Activated T-cell treated with anti-CD3 and anti-CD28 coated beads, Interleukin-2, amount 50 U/mL, for 4 hours (primary cell): ENCODE measurements around the gene VEGFB. TPM values are rescaled to one million over a fixed set of nuclear protein-coding genes. Genes with fewer than 3 reads are reported as not detected.

Experiments
- ATAC-seq, 2 donors: fragments of 200-7000 bp; cut with Tn5 transposase; one replicate each; pipeline ENCODE4 v1.10.0; 2021
- DNase-seq: peaks from one replicate; pipeline ENCODE4 v3.0.0-alpha.2; 2020
- H3K27me3 Mint-ChIP-seq: one replicate; pipeline ENCODE4 v1.8.0; 2021; ENCODE audit warnings: low read depth, mixed read lengths
- H3K36me3 Mint-ChIP-seq: one replicate; pipeline ENCODE4 v1.8.0; 2022; ENCODE audit warnings: mixed read lengths; ENCODE audit not compliant: insufficient read depth
- H3K4me1 Mint-ChIP-seq: one replicate; pipeline ENCODE4 v1.8.0; 2021; ENCODE audit warnings: low read depth, mixed read lengths
- H3K4me3 Mint-ChIP-seq: one replicate; pipeline ENCODE4 v1.8.0; 2021; ENCODE audit warnings: mild to moderate bottlenecking, moderate library complexity, mixed read lengths
- H3K9me3 Mint-ChIP-seq: one replicate; pipeline ENCODE4 v1.8.0; 2021; ENCODE audit warnings: mixed read lengths
- total RNA-seq, 3 donors: library from RNA; stranded (reverse); gene quantifications; one replicate each; pipeline ENCODE4 v1.2.1, GENCODE V29; 2021

The VEGFB gene
- total RNA-seq, 3 donors from 2014 or later: 41.5 to 75.6 (median 53.2) TPM

- H3K36me3 Mint-ChIP-seq: peaks cover 2% of the 10 kb centered on the region
- ATAC-seq: no peak
- DNase-seq: no peak
- H3K27me3 Mint-ChIP-seq: no peaks in the 10 kb centered on the region
- no peaks in the 10 kb centered on the region for H3K9me3 Mint-ChIP-seq
- no peak overlapping the region for H3K4me3 Mint-ChIP-seq
- peaks cover 13% of the 10 kb centered on the region for H3K4me1 Mint-ChIP-seq
Observed at GRCh38 chr11:64253043-64253442, 18.7 kb downstream of the VEGFB start.

- no peaks in the 10 kb centered on the region for H3K9me3 Mint-ChIP-seq
- H3K4me3 Mint-ChIP-seq: no peak overlapping the region
- H3K4me1 Mint-ChIP-seq: peaks cover 13% of the 10 kb centered on the region
- peaks cover 2% of the 10 kb centered on the region for H3K36me3 Mint-ChIP-seq
- DNase-seq (no peak), ATAC-seq (no peak)
- no peaks in the 10 kb centered on the region for H3K27me3 Mint-ChIP-seq
Observed at GRCh38 chr11:64253481-64253880, 19.1 kb downstream of the VEGFB start.

- Mint-ChIP-seq H3K9me3 (no peaks in the 10 kb centered on the region), H3K4me3 (no peak overlapping the region), H3K36me3 (peaks cover 3% of the 10 kb centered on the region), H3K27me3 (no peaks in the 10 kb centered on the region), H3K4me1 (peaks cover 13% of the 10 kb centered on the region)
- ATAC-seq (no peak), DNase-seq (no peak)
Observed at GRCh38 chr11:64254326-64254725, 19.9 kb downstream of the VEGFB start.

GRCh38 chr11:64255135-64256128, 21.0 kb downstream of the VEGFB start:
- Mint-ChIP-seq H3K4me3 (no peak overlapping the region), H3K36me3 (peaks cover 5% of the 10 kb centered on the region), H3K9me3 (no peaks in the 10 kb centered on the region), H3K4me1 (peaks cover 17% of the 10 kb centered on the region), H3K27me3 (no peaks in the 10 kb centered on the region)
- no peak for ATAC-seq
- DNase-seq: no peak

- Mint-ChIP-seq H3K9me3 (no peaks in the 10 kb centered on the region), H3K4me1 (peaks cover 14% of the 10 kb centered on the region), H3K36me3 (peaks cover 5% of the 10 kb centered on the region), H3K4me3 (no peak overlapping the region), H3K27me3 (no peaks in the 10 kb centered on the region)
- DNase-seq: no peak
- no peak for ATAC-seq
Observed at GRCh38 chr11:64256300-64256699, 21.9 kb downstream of the VEGFB start.

- H3K4me3 Mint-ChIP-seq: no peak overlapping the region
- no peak for ATAC-seq
Observed at GRCh38 chr11:64258356-64258755, 24.0 kb downstream of the VEGFB start.

GRCh38 chr11:64258946-64259532, 24.7 kb downstream of the VEGFB start:
- no peak for ATAC-seq
- Mint-ChIP-seq H3K27me3 (no peaks in the 10 kb centered on the region), H3K36me3 (peaks cover 7% of the 10 kb centered on the region)

More at GRCh38 chr11:64258356-64258755, 24.0 kb downstream of the VEGFB start:
- Mint-ChIP-seq H3K36me3 (peaks cover 7% of the 10 kb centered on the region), H3K27me3 (no peaks in the 10 kb centered on the region), H3K9me3 (no peaks in the 10 kb centered on the region), H3K4me1 (peaks cover 8% of the 10 kb centered on the region)
- DNase-seq: no peak

GRCh38 chr11:64259533-64260067, 25.2 kb downstream of the VEGFB start:
- H3K4me3 Mint-ChIP-seq: no peak overlapping the region
- ATAC-seq: no peak
- DNase-seq: no peak
- H3K9me3 Mint-ChIP-seq: no peaks in the 10 kb centered on the region
- H3K4me1 Mint-ChIP-seq: peaks cover 8% of the 10 kb centered on the region
- H3K36me3 Mint-ChIP-seq: peaks cover 7% of the 10 kb centered on the region
- no peaks in the 10 kb centered on the region for H3K27me3 Mint-ChIP-seq

More at GRCh38 chr11:64258946-64259532, 24.7 kb downstream of the VEGFB start:
- Mint-ChIP-seq H3K4me3 (no peak overlapping the region), H3K9me3 (no peaks in the 10 kb centered on the region), H3K4me1 (peaks cover 8% of the 10 kb centered on the region)
- no peak for DNase-seq

GRCh38 chr11:64260147-64260708, 25.8 kb downstream of the VEGFB start:
- H3K27me3 Mint-ChIP-seq: no peaks in the 10 kb centered on the region
- ATAC-seq (no peak), DNase-seq (no peak)
- H3K4me3 Mint-ChIP-seq: no peak overlapping the region
- peaks cover 6% of the 10 kb centered on the region for H3K36me3 Mint-ChIP-seq
- H3K4me1 Mint-ChIP-seq: peaks cover 8% of the 10 kb centered on the region
- no peaks in the 10 kb centered on the region for H3K9me3 Mint-ChIP-seq

- Mint-ChIP-seq H3K4me1 (peaks cover 8% of the 10 kb centered on the region), H3K4me3 (no peak overlapping the region), H3K36me3 (peaks cover 5% of the 10 kb centered on the region), H3K9me3 (no peaks in the 10 kb centered on the region), H3K27me3 (no peaks in the 10 kb centered on the region)
- DNase-seq: no peak
- no peak for ATAC-seq
Observed at GRCh38 chr11:64261556-64262080, 27.2 kb downstream of the VEGFB start.

GRCh38 chr11:64262271-64263002, 28.1 kb downstream of the VEGFB start:
- Mint-ChIP-seq H3K27me3 (no peaks in the 10 kb centered on the region), H3K36me3 (peaks cover 5% of the 10 kb centered on the region), H3K9me3 (no peaks in the 10 kb centered on the region), H3K4me3 (no peak overlapping the region), H3K4me1 (peaks cover 8% of the 10 kb centered on the region)
- ATAC-seq: no peak
- DNase-seq: no peak

- no peaks in the 10 kb centered on the region for H3K9me3 Mint-ChIP-seq
- DNase-seq (no peak), ATAC-seq (no peak)
- no peaks in the 10 kb centered on the region for H3K27me3 Mint-ChIP-seq
- H3K36me3 Mint-ChIP-seq: peaks cover 5% of the 10 kb centered on the region
- peaks cover 11% of the 10 kb centered on the region for H3K4me1 Mint-ChIP-seq
- H3K4me3 Mint-ChIP-seq: no peak overlapping the region
Observed at GRCh38 chr11:64263021-64263946, 28.9 kb downstream of the VEGFB start.

GRCh38 chr11:64263947-64264317, 29.5 kb downstream of the VEGFB start:
- Mint-ChIP-seq H3K27me3 (no peaks in the 10 kb centered on the region), H3K36me3 (peaks cover 5% of the 10 kb centered on the region)
- ATAC-seq: no peak

More at GRCh38 chr11:64263947-64264317, 29.5 kb downstream of the VEGFB start:
- Mint-ChIP-seq H3K4me1 (peaks cover 16% of the 10 kb centered on the region), H3K4me3 (no peak overlapping the region), H3K9me3 (no peaks in the 10 kb centered on the region)
- no peak for DNase-seq
